ENCODE data around the gene ACY1.

Gene ACY1

GRCh38 chr3:51977446-51978142 is 5.7 kb upstream of the ACY1 start:
- peaks cover 12% of the 10 kb centered on the region; the same call in 1 of the 2 replicates for H3K36me3 ChIP-seq (ENCODE audit: insufficient read depth, low read length)
- no peaks in the 10 kb centered on the region for H3K9me3 ChIP-seq (ENCODE audit: insufficient read depth, low read length, severe bottlenecking)
- no peak overlapping the region for H3K4me3 ChIP-seq (ENCODE audit: low read depth in 1 of 2, low read length in 2 of 2)
- H3K27ac ChIP-seq (ENCODE audit: low read length), result no peak overlapping the region; the same call in 1 of the 2 replicates
- no peaks in the 10 kb centered on the region for H3K27me3 ChIP-seq (ENCODE audit: insufficient read depth, low read length, poor library complexity)
- ATAC-seq (ENCODE audit: insufficient read depth, low read depth) (no peak), DNase-seq (no peak)
- H2AFZ ChIP-seq (ENCODE audit: low read depth, low read length), result no peak overlapping the region
- 0 out of 2 replicates have a peak, but pooled peaks cover 2% of the 10 kb centered on the region for H4K20me1 ChIP-seq (ENCODE audit: insufficient read depth, low read length)
- TF ChIP-seq, protein P1, sequence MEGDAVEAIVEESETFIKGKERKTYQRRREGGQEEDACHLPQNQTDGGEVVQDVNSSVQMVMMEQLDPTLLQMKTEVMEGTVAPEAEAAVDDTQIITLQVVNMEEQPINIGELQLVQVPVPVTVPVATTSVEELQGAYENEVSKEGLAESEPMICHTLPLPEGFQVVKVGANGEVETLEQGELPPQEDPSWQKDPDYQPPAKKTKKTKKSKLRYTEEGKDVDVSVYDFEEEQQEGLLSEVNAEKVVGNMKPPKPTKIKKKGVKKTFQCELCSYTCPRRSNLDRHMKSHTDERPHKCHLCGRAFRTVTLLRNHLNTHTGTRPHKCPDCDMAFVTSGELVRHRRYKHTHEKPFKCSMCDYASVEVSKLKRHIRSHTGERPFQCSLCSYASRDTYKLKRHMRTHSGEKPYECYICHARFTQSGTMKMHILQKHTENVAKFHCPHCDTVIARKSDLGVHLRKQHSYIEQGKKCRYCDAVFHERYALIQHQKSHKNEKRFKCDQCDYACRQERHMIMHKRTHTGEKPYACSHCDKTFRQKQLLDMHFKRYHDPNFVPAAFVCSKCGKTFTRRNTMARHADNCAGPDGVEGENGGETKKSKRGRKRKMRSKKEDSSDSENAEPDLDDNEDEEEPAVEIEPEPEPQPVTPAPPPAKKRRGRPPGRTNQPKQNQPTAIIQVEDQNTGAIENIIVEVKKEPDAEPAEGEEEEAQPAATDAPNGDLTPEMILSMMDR (IDR thresholded peaks at IDR 0.05; ENCODE audit: borderline replicate concordance, extremely low read depth, low read length, poor library complexity, severe bottlenecking), result no peak
- TF ChIP-seq EZH2 (IDR thresholded peaks at IDR 0.05; ENCODE audit: borderline replicate concordance, low read depth, low read length, severe bottlenecking), result no peak
- peaks cover 23% of the 10 kb centered on the region for H3K79me2 ChIP-seq (ENCODE audit: insufficient read depth, low read length)
- H3K4me2 ChIP-seq (ENCODE audit: insufficient read depth, low read length), result no peak overlapping the region
- H3K4me1 ChIP-seq (ENCODE audit: insufficient read depth, low read length), result peaks cover 46% of the 10 kb centered on the region
- no peak overlapping the region for H3K9ac ChIP-seq (ENCODE audit: low read depth, low read length)

DNA sequence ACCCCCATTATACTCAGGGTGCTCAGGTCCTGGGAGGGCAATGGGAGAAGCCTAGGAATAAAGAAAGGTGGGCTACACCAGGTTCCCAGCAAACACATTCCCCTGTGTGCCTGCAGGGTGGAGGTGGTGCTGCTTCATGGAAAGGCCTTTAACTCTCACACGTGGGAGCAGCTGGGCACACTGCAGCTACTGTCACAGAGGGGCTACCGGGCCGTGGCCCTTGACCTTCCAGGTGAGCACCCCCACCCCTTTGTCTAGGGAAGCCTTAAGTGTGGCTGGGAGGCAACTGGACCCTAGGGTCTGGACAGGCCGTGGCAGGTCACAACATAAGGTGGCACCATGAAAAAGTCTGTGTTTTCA is 5.2 kb upstream of the ACY1 start:
- Histone ChIP-seq H3K79me2 (ENCODE audit: insufficient read depth, low read length) (peaks cover 23% of the 10 kb centered on the region), H3K27me3 (ENCODE audit: insufficient read depth, low read length, poor library complexity) (no peaks in the 10 kb centered on the region), H2AFZ (ENCODE audit: low read depth, low read length) (no peak overlapping the region), H3K9me3 (ENCODE audit: insufficient read depth, low read length, severe bottlenecking) (no peaks in the 10 kb centered on the region), H4K20me1 (ENCODE audit: insufficient read depth, low read length) (0 out of 2 replicates have a peak, but pooled peaks cover 2% of the 10 kb centered on the region), H3K27ac (ENCODE audit: low read length) (no peak overlapping the region), H3K4me3 (ENCODE audit: low read depth in 1 of 2, low read length in 2 of 2) (no peak overlapping the region), H3K4me2 (ENCODE audit: insufficient read depth, low read length) (no peak overlapping the region), H3K36me3 (ENCODE audit: insufficient read depth, low read length) (peaks cover 12% of the 10 kb centered on the region; the same call in 1 of the 2 replicates), H3K9ac (ENCODE audit: low read depth, low read length) (no peak overlapping the region), H3K4me1 (ENCODE audit: insufficient read depth, low read length) (peaks cover 45% of the 10 kb centered on the region)
- ATAC-seq (ENCODE audit: insufficient read depth, low read depth), result no peak
- no peak for TF ChIP-seq EZH2 (IDR thresholded peaks at IDR 0.05; ENCODE audit: borderline replicate concordance, low read depth, low read length, severe bottlenecking)
- TF ChIP-seq, protein P1 (IDR thresholded peaks at IDR 0.05; ENCODE audit: borderline replicate concordance, extremely low read depth, low read length, poor library complexity, severe bottlenecking), result no peak
- no peak for DNase-seq

GRCh38 chr3:51980253-51980652 is 3.1 kb upstream of the ACY1 start:
- Histone ChIP-seq H3K79me2 (ENCODE audit: insufficient read depth, low read length) (peaks cover 17% of the 10 kb centered on the region), H3K36me3 (ENCODE audit: insufficient read depth, low read length) (peaks cover 12% of the 10 kb centered on the region; the same call in 1 of the 2 replicates), H3K4me1 (ENCODE audit: insufficient read depth, low read length) (peaks cover 45% of the 10 kb centered on the region), H3K4me2 (ENCODE audit: insufficient read depth, low read length) (no peak overlapping the region), H3K27me3 (ENCODE audit: insufficient read depth, low read length, poor library complexity) (no peaks in the 10 kb centered on the region), H3K9ac (ENCODE audit: low read depth, low read length) (no peak overlapping the region), H3K9me3 (ENCODE audit: insufficient read depth, low read length, severe bottlenecking) (no peaks in the 10 kb centered on the region), H3K27ac (ENCODE audit: low read length) (no peak overlapping the region), H2AFZ (ENCODE audit: low read depth, low read length) (no peak overlapping the region), H3K4me3 (ENCODE audit: low read depth in 1 of 2, low read length in 2 of 2) (no peak overlapping the region), H4K20me1 (ENCODE audit: insufficient read depth, low read length) (0 out of 2 replicates have a peak, but pooled peaks cover 2% of the 10 kb centered on the region)
- ATAC-seq (ENCODE audit: insufficient read depth, low read depth), result no peak
- no peak for DNase-seq
- no peak for TF ChIP-seq EZH2 (IDR thresholded peaks at IDR 0.05; ENCODE audit: borderline replicate concordance, low read depth, low read length, severe bottlenecking)
- TF ChIP-seq, protein P1 (IDR thresholded peaks at IDR 0.05; ENCODE audit: borderline replicate concordance, extremely low read depth, low read length, poor library complexity, severe bottlenecking), result no peak

Measured in DND-41 (cell line).